ENCODE data around the gene TAF11. TPM values are rescaled to one million over a fixed set of nuclear protein-coding genes. Genes with fewer than 3 reads are reported as not detected.

TAF11 gene
- polyA plus RNA-seq, 3 donors, result 22.9 to 29.9 (median 26.0) TPM

DNA sequence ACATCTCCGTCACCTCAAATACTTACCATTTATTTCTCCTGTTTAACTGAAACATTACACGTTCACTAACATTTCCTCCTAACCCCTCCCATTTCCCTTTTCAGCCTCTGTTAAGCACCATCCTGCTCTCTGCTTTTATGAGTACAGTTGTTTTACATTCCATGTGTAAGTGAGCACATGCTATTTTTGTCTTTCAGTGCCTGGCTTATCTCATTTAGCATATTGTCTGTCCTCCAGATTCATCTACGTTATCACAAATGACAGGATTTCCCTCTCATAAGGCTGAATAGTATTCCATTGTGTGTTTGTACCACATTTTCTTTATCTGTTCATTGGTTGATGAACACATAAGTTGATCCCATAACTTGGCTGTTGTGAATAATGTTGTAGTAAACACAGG, 22.7 kb downstream of the TAF11 start:
- Histone ChIP-seq H3K4me1 (ENCODE audit: control insufficient read depth in 1 of 2, insufficient read depth in 2 of 2, low read length in 2 of 2) (no peaks in the 10 kb centered on the region), H2AFZ (ENCODE audit: insufficient read depth, low read depth, low read length, poor library complexity, severe bottlenecking) (no peak overlapping the region), H3K27ac (ENCODE audit: low read depth in 1 of 2, low read length in 2 of 2) (no peak overlapping the region), H3K4me3 (replicated peaks in 1 of 3; ENCODE audit: low read depth in 2 of 3, low read length in 3 of 3) (no peak overlapping the region), H3K27me3 (ENCODE audit: control insufficient read depth in 2 of 2, insufficient read depth in 2 of 2, low read length in 2 of 2) (no peaks in the 10 kb centered on the region), H3K4me2 (replicated peaks; ENCODE audit: extremely low read depth, low read length, poor library complexity, severe bottlenecking) (no peak overlapping the region), H3K9me3 (replicated peaks in 1 of 2; ENCODE audit: control insufficient read depth in 1 of 2, insufficient read depth in 1 of 2, low read length in 2 of 2) (no peaks in the 10 kb centered on the region), H3K9ac (ENCODE audit: insufficient read depth, low read length, poor library complexity, severe bottlenecking) (no peak overlapping the region), H3K79me2 (ENCODE audit: insufficient read depth, low read length) (no peaks in the 10 kb centered on the region), H3K36me3 (replicated peaks in 1 of 2; ENCODE audit: control insufficient read depth in 1 of 2, insufficient read depth in 2 of 2, low read length in 2 of 2) (peaks cover 38 to 82% of the 10 kb centered on the region in 2 donors), H4K20me1 (ENCODE audit: insufficient read depth, low read length) (no peaks in the 10 kb centered on the region)
- Mint-ChIP-seq H3K4me3 (no peak overlapping the region), H3K36me3 (peaks cover 55 to 62% of the 10 kb centered on the region in 2 donors), H3K4me1 (no peaks in the 10 kb centered on the region), H3K9me3 (no peaks in the 10 kb centered on the region), H3K27ac (peak overlapping the region in 1 of 7 donors; percentile 30), H3K27me3 (ENCODE audit: low read depth in 3 of 3) (peaks cover 0 to 1% (median 0%) of the 10 kb centered on the region in 3 donors)
- TF ChIP-seq, protein P1, sequence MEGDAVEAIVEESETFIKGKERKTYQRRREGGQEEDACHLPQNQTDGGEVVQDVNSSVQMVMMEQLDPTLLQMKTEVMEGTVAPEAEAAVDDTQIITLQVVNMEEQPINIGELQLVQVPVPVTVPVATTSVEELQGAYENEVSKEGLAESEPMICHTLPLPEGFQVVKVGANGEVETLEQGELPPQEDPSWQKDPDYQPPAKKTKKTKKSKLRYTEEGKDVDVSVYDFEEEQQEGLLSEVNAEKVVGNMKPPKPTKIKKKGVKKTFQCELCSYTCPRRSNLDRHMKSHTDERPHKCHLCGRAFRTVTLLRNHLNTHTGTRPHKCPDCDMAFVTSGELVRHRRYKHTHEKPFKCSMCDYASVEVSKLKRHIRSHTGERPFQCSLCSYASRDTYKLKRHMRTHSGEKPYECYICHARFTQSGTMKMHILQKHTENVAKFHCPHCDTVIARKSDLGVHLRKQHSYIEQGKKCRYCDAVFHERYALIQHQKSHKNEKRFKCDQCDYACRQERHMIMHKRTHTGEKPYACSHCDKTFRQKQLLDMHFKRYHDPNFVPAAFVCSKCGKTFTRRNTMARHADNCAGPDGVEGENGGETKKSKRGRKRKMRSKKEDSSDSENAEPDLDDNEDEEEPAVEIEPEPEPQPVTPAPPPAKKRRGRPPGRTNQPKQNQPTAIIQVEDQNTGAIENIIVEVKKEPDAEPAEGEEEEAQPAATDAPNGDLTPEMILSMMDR (IDR thresholded peaks at IDR 0.05), result no peak
- 80% methylated on average over 1 of the region's 3 CpGs for WGBS (ENCODE audit: insufficient coverage)
- no peak for DNase-seq
- intact Hi-C loops (cut with micrococcal nuclease), result no loop called here

DNA sequence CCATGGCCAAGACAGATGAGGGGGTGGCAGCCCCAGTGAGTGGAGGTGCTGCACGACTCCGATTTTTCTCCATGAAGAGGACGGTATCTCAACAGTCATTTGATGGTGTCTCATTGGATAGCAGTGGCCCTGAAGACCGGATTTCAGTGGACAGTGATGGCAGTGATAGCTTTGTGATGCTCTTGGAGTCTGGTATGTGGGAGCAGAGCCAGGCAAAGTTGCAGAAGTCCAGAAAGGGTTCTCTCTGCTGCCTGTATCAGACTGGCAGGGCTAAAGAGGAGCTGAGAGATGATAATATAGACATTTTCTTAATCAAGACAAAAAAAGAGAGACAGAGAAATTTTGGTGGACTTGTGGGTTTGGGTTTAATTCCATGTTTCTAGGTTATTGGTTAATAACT, 23.8 kb downstream of the TAF11 start:
- Histone ChIP-seq H2AFZ (ENCODE audit: insufficient read depth, low read depth, low read length, poor library complexity, severe bottlenecking) (no peak overlapping the region), H3K27ac (ENCODE audit: low read depth in 1 of 2, low read length in 2 of 2) (no peak overlapping the region), H3K4me1 (ENCODE audit: control insufficient read depth in 1 of 2, insufficient read depth in 2 of 2, low read length in 2 of 2) (no peaks in the 10 kb centered on the region), H3K4me2 (replicated peaks; ENCODE audit: extremely low read depth, low read length, poor library complexity, severe bottlenecking) (no peak overlapping the region), H3K9me3 (replicated peaks in 1 of 2; ENCODE audit: control insufficient read depth in 1 of 2, insufficient read depth in 1 of 2, low read length in 2 of 2) (no peaks in the 10 kb centered on the region), H3K4me3 (replicated peaks in 1 of 3; ENCODE audit: low read depth in 2 of 3, low read length in 3 of 3) (no peak overlapping the region), H4K20me1 (ENCODE audit: insufficient read depth, low read length) (no peaks in the 10 kb centered on the region), H3K9ac (ENCODE audit: insufficient read depth, low read length, poor library complexity, severe bottlenecking) (no peak overlapping the region), H3K27me3 (ENCODE audit: control insufficient read depth in 2 of 2, insufficient read depth in 2 of 2, low read length in 2 of 2) (no peaks in the 10 kb centered on the region), H3K79me2 (ENCODE audit: insufficient read depth, low read length) (no peaks in the 10 kb centered on the region), H3K36me3 (replicated peaks in 1 of 2; ENCODE audit: control insufficient read depth in 1 of 2, insufficient read depth in 2 of 2, low read length in 2 of 2) (peaks cover 42 to 82% of the 10 kb centered on the region in 2 donors)
- WGBS (ENCODE audit: insufficient coverage), result 88% methylated on average over 4 of the region's 4 CpGs
- no peaks in the 10 kb centered on the region for H3K4me1 Mint-ChIP-seq
- H3K9me3 Mint-ChIP-seq, result no peaks in the 10 kb centered on the region
- intact Hi-C loops (cut with micrococcal nuclease), result no loop called here
- no peak overlapping the region for H3K4me3 Mint-ChIP-seq
- TF ChIP-seq, protein P1 (IDR thresholded peaks at IDR 0.05), result no peak
- no peak for DNase-seq
- peaks cover 57 to 66% of the 10 kb centered on the region in 2 donors for H3K36me3 Mint-ChIP-seq
- peaks cover 0 to under 1% (median 0%) of the 10 kb centered on the region in 3 donors for H3K27me3 Mint-ChIP-seq (ENCODE audit: low read depth in 3 of 3)
- peak overlapping the region in 2 of 7 donors; percentile 4 to 55 for H3K27ac Mint-ChIP-seq
